GM12878 (cell line): Measurements from ENCODE around the gene ARHGAP21. TPM values are rescaled to one million over a fixed set of nuclear protein-coding genes. Genes with fewer than 3 reads are reported as not detected.

Experiments
- BCL11A ChIP-seq: IDR thresholded peaks from 2 replicates; pipeline ENCODE4 v1.6.1; 2011; ENCODE audit warnings: low read depth, low read length
- CBX3 ChIP-seq: fragments of 200-600 bp; sonication (generic); IDR thresholded peaks from 2 replicates; pipeline ENCODE4 v1.6.1; 2016; ENCODE audit warnings: low read depth, borderline replicate concordance
- EZH2 ChIP-seq: IDR thresholded peaks from 2 replicates; pipeline ENCODE4 v1.6.1; 2012; ENCODE audit warnings: low read depth, mild to moderate bottlenecking, control low read depth, inconsistent platforms, low read length, borderline replicate concordance; ENCODE audit not compliant: control insufficient read depth
- FOS ChIP-seq: IDR thresholded peaks from 3 replicates; pipeline ENCODE4 v1.6.1; 2011; ENCODE audit warnings: borderline replicate concordance; ENCODE audit not compliant: insufficient read length; ENCODE audit errors: extremely low read depth
- KLF5 ChIP-seq: fragments of 450-650 bp; IDR thresholded peaks from 2 replicates; pipeline ENCODE4 v1.6.1; 2014; ENCODE audit warnings: mild to moderate bottlenecking; ENCODE audit not compliant: partially characterized antibody
- MXI1 ChIP-seq: fragments of 150-350 bp; IDR thresholded peaks from 2 replicates; pipeline ENCODE4 v1.6.1; 2011; ENCODE audit warnings: low read depth, mild to moderate bottlenecking, inconsistent platforms, low read length, improper control_type of control experiment
- NRF1 ChIP-seq: conservative IDR thresholded peaks from 2 replicates; pipeline ENCODE4 v1.6.1; 2011; ENCODE audit warnings: mild to moderate bottlenecking, low read depth, low read length, improper control_type of control experiment
- PKNOX1 ChIP-seq: fragments of 450-650 bp; IDR thresholded peaks from 2 replicates; pipeline ENCODE4 v1.6.1; 2016; ENCODE audit warnings: mild to moderate bottlenecking
- POU2F2 ChIP-seq: IDR thresholded peaks from 3 replicates; pipeline ENCODE4 v1.6.1; 2011; ENCODE audit warnings: low read depth, mild to moderate bottlenecking, low read length, borderline replicate concordance
- SKIL ChIP-seq: fragments of 450-650 bp; IDR thresholded peaks from 2 replicates; pipeline ENCODE4 v1.6.1; 2017; ENCODE audit warnings: mild to moderate bottlenecking, low read depth, inconsistent platforms; ENCODE audit not compliant: poor library complexity, severe bottlenecking
- SMAD5 ChIP-seq: IDR thresholded peaks from 2 replicates; pipeline ENCODE4 v1.6.1; 2016; ENCODE audit warnings: antibody characterized with exemption, low read depth
- SMC3 ChIP-seq: IDR thresholded peaks from 2 replicates; pipeline ENCODE4 v1.6.1; 2011; ENCODE audit warnings: low read length, improper control_type of control experiment, borderline replicate concordance
- SREBF1 ChIP-seq: IDR thresholded peaks from 2 replicates; pipeline ENCODE4 v1.6.1; 2012; ENCODE audit warnings: mild to moderate bottlenecking, low read length
- TCF12 ChIP-seq: IDR thresholded peaks from 2 replicates; pipeline ENCODE4 v1.6.1; 2011; ENCODE audit warnings: low read depth, mild to moderate bottlenecking, low read length
- ZNF217 ChIP-seq: fragments of 450-650 bp; IDR thresholded peaks from 2 replicates; pipeline ENCODE4 v1.6.1; 2017; ENCODE audit warnings: antibody characterized with exemption, mild to moderate bottlenecking
- polyA plus RNA-seq, 11 experiments: library from polyadenylated mRNA; depleted of rRNA in 4 of 11; unstranded in 6 of 11; stranded (reverse) in 5 of 11; fragments of >200 nt; fragmentation: Nextera tagmentation in 4 of 11; fragmentation: Illumina TruSeq in 1 of 11; extraction: Ambion mirVana in 4 of 11; extraction: Trizol in 1 of 11; gene quantifications; 1 replicate in 1 of 11; 2 replicates in 10 of 11; pipeline versions ENCODE4 v1.2.1 to v1.2.3, GENCODE V29; 2011 to 2016; ENCODE audit warnings: inconsistent platforms in 2 of 11, missing spikeins in 2 of 11, low read depth in 1 of 11
- total RNA-seq, 4 experiments: library from RNA; depleted of rRNA in 3 of 4; stranded (reverse); fragments of >200 nt in 3 of 4; fragmentation: Illumina TruSeq in 1 of 4; extraction: Trizol in 1 of 4; gene quantifications; 2 replicates each; pipeline versions ENCODE4 v1.2.1 to v1.2.3, GENCODE V29; 2013 to 2021
- TF ChIP-seq, protein P1 (sequence below): IDR thresholded peaks from 2 replicates; pipeline ENCODE4 v1.6.1; 2012; ENCODE audit warnings: improper control_type of control experiment, low read depth, low read length; ENCODE audit not compliant: insufficient replicate concordance
- TF ChIP-seq, protein P2 (sequence below): fragments of 450-650 bp; formaldehyde crosslinking; IDR thresholded peaks from 2 replicates; pipeline ENCODE4 v1.4.0; 2020; ENCODE audit warnings: mild to moderate bottlenecking, moderate library complexity
- TF ChIP-seq, protein P3 (sequence below): IDR thresholded peaks from 2 replicates; pipeline ENCODE4 v1.6.1; 2012; ENCODE audit warnings: low read depth, low read length, improper control_type of control experiment

Gene ARHGAP21
- total and polyA plus RNA-seq, 10 of the 15 experiments (the other 5 are each of a cell fraction or from before 2014, with no cell fraction given): 11.7 to 103 (median 37.6) TPM

DNA sequence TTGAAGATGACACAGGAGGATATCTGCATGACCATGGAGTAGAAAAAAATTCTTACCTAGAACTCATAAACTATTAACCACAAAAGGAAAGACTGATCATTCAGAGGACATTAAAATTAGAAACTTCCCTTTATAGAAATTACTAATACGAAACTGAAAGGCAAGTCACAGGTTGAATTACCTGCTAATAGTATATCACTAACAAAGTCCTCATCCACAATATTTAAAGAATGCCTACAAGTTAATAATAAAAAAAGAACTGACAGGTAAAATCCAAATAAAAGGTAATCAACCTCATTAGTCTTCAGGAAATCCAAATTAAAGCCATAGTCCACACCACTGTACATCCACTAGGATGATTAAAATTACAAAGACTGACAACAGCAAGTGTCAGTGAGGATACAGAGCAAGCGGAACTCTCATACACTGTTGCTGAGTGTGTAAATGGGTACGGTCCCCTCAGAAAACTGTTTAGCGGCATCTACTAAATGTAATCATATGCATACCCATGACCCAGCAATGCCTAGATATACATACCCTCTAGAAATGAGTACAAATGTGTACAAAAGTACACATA, 71.2 kb downstream of the ARHGAP21 start (continued):
- TF ChIP-seq, protein P1, sequence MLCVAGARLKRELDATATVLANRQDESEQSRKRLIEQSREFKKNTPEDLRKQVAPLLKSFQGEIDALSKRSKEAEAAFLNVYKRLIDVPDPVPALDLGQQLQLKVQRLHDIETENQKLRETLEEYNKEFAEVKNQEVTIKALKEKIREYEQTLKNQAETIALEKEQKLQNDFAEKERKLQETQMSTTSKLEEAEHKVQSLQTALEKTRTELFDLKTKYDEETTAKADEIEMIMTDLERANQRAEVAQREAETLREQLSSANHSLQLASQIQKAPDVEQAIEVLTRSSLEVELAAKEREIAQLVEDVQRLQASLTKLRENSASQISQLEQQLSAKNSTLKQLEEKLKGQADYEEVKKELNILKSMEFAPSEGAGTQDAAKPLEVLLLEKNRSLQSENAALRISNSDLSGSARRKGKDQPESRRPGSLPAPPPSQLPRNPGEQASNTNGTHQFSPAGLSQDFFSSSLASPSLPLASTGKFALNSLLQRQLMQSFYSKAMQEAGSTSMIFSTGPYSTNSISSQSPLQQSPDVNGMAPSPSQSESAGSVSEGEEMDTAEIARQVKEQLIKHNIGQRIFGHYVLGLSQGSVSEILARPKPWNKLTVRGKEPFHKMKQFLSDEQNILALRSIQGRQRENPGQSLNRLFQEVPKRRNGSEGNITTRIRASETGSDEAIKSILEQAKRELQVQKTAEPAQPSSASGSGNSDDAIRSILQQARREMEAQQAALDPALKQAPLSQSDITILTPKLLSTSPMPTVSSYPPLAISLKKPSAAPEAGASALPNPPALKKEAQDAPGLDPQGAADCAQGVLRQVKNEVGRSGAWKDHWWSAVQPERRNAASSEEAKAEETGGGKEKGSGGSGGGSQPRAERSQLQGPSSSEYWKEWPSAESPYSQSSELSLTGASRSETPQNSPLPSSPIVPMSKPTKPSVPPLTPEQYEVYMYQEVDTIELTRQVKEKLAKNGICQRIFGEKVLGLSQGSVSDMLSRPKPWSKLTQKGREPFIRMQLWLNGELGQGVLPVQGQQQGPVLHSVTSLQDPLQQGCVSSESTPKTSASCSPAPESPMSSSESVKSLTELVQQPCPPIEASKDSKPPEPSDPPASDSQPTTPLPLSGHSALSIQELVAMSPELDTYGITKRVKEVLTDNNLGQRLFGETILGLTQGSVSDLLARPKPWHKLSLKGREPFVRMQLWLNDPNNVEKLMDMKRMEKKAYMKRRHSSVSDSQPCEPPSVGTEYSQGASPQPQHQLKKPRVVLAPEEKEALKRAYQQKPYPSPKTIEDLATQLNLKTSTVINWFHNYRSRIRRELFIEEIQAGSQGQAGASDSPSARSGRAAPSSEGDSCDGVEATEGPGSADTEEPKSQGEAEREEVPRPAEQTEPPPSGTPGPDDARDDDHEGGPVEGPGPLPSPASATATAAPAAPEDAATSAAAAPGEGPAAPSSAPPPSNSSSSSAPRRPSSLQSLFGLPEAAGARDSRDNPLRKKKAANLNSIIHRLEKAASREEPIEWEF: peak; percentile 66
- TF ChIP-seq SREBF1 (no peak), POU2F2 (no peak; the same call in 2 of the 3 replicates), MXI1 (no peak), ZNF217 (peak; percentile 76; the same call in 1 of the 2 replicates), BCL11A (peak; percentile 39; the same call in 1 of the 2 replicates), EZH2 (no peak), SMAD5 (no peak), NRF1 (no peak), TCF12 (no peak), CBX3 (no peak), SKIL (peak; percentile 41), FOS (no peak), KLF5 (no peak), SMC3 (no peak), PKNOX1 (no peak; the same call in 1 of the 2 replicates)
- TF ChIP-seq, protein P2, sequence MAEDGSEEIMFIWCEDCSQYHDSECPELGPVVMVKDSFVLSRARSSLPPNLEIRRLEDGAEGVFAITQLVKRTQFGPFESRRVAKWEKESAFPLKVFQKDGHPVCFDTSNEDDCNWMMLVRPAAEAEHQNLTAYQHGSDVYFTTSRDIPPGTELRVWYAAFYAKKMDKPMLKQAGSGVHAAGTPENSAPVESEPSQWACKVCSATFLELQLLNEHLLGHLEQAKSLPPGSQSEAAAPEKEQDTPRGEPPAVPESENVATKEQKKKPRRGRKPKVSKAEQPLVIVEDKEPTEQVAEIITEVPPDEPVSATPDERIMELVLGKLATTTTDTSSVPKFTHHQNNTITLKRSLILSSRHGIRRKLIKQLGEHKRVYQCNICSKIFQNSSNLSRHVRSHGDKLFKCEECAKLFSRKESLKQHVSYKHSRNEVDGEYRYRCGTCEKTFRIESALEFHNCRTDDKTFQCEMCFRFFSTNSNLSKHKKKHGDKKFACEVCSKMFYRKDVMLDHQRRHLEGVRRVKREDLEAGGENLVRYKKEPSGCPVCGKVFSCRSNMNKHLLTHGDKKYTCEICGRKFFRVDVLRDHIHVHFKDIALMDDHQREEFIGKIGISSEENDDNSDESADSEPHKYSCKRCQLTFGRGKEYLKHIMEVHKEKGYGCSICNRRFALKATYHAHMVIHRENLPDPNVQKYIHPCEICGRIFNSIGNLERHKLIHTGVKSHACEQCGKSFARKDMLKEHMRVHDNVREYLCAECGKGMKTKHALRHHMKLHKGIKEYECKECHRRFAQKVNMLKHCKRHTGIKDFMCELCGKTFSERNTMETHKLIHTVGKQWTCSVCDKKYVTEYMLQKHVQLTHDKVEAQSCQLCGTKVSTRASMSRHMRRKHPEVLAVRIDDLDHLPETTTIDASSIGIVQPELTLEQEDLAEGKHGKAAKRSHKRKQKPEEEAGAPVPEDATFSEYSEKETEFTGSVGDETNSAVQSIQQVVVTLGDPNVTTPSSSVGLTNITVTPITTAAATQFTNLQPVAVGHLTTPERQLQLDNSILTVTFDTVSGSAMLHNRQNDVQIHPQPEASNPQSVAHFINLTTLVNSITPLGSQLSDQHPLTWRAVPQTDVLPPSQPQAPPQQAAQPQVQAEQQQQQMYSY (CRISPR knock-in tag): no peak
- TF ChIP-seq, protein P3, sequence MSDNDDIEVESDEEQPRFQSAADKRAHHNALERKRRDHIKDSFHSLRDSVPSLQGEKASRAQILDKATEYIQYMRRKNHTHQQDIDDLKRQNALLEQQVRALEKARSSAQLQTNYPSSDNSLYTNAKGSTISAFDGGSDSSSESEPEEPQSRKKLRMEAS: no peak
